Body of pancreas (tissue), 4 donors: Measurements from ENCODE around the gene PEX5. TPM values are rescaled to one million over a fixed set of nuclear protein-coding genes. Genes with fewer than 3 reads are reported as not detected.

Experiments
- ATAC-seq: fragments of 150-250 bp; one replicate; pipeline ENCODE4 v1.9.1; 2016
- DNase-seq, 4 donors: peaks; one replicate each; pipeline ENCODE4 v3.0.0-alpha.2; 2019
- H3K27ac ChIP-seq, 4 donors: fragments of 200-600 bp; sonication (generic); 1 replicate in 3 of 4; 2 replicates in 1 of 4; pipeline versions ENCODE4 v1.5.1 to v1.6.1; 2016 to 2019; ENCODE audit warnings: mild to moderate bottlenecking in 1 of 4, mixed read lengths in 1 of 4, moderate library complexity in 1 of 4
- H3K27me3 ChIP-seq, 2 donors: fragments of 200-600 bp; sonication (generic); one replicate each; pipeline ENCODE4 v1.6.0; 2016; ENCODE audit warnings: mild to moderate bottlenecking in 1 of 2
- H3K36me3 ChIP-seq, 2 donors: fragments of 200-600 bp; sonication (generic); replicated peaks in 1 of 2; 2 replicates each; pipeline ENCODE4 v1.5.1; 2016; ENCODE audit warnings: low read depth in 2 of 2; ENCODE audit not compliant: insufficient read depth in 1 of 2
- H3K4me1 ChIP-seq: fragments of 200-600 bp; sonication (generic); one replicate; pipeline ENCODE4 v1.6.0; 2016
- H3K4me3 ChIP-seq, 2 donors: fragments of 200-600 bp; sonication (generic); 1 replicate in 1 of 2; 2 replicates in 1 of 2; pipeline ENCODE4 v1.5.1; 2016 to 2019
- H3K9me3 ChIP-seq, 3 donors: fragments of 200-600 bp; sonication (generic); 1 replicate in 2 of 3; 2 replicates in 1 of 3; pipeline ENCODE4 v1.5.1; 2016
- CTCF ChIP-seq, 7 experiments: fragments of 450-650 bp in 4 of 7; fragments of 200-600 bp in 3 of 7; sonication (generic) in 3 of 7; IDR thresholded peaks; one replicate each; pipeline ENCODE4 v1.5.1; 2016 to 2019; ENCODE audit warnings: antibody characterized with exemption in 7 of 7
- POLR2A ChIP-seq, 3 donors: fragments of 450-650 bp; IDR thresholded peaks; one replicate each; pipeline ENCODE4 v1.6.1; 2016; ENCODE audit warnings: antibody characterized with exemption in 3 of 3, mild to moderate bottlenecking in 2 of 3
- WGBS, 2 donors: methylation state at CpG; one replicate each; pipeline ENCODE4 v1.1.5; 2017; 5-methylcytosine and 5-hydroxymethylcytosine counted together
- intact Hi-C: fragments of 100-400 bp; cut with DNase I; formaldehyde crosslinking; loops from one replicate; pipeline ENCODE4 v1.15.1; 2023
- total RNA-seq, 2 donors: library from RNA; depleted of rRNA; stranded (reverse); fragments of >200 nt; gene quantifications; one replicate each; pipeline ENCODE4 v1.1.0, GENCODE V29; 2016

PEX5 gene
- total RNA-seq, 2 donors from 2014 or later: 33.5 to 67.9 TPM

- TF ChIP-seq POLR2A (IDR thresholded peaks at IDR 0.05) (no peak), CTCF (IDR thresholded peaks at IDR 0.05) (no peak)
- Histone ChIP-seq H3K4me1 (no peaks in the 10 kb centered on the region), H3K4me3 (no peak overlapping the region), H3K27ac (no peak overlapping the region), H3K27me3 (no peaks in the 10 kb centered on the region), H3K9me3 (no peaks in the 10 kb centered on the region), H3K36me3 (peaks cover 0 to 2% of the 10 kb centered on the region in 2 donors)
- no peak for DNase-seq
- 79 to 82% methylated on average over 12 of the region's 12 CpGs for WGBS, 2 donors
- intact Hi-C loops: no loop called here
- no peak for ATAC-seq
These were observed 34.5 kb upstream of the PEX5 start for GRCh38 chr12:7154901-7155470.

GRCh38 chr12:7155471-7156034 is 33.9 kb upstream of the PEX5 start:
- ATAC-seq (no peak), DNase-seq (peak in 2 of 4 donors; percentile 27 to 45)
- Histone ChIP-seq H3K4me3 (no peak overlapping the region), H3K4me1 (no peaks in the 10 kb centered on the region), H3K27ac (no peak overlapping the region), H3K27me3 (no peaks in the 10 kb centered on the region), H3K9me3 (no peaks in the 10 kb centered on the region), H3K36me3 (peaks cover 0 to 2% of the 10 kb centered on the region in 2 donors)
- TF ChIP-seq POLR2A (IDR thresholded peaks at IDR 0.05) (no peak), CTCF (IDR thresholded peaks at IDR 0.05) (no peak)
- intact Hi-C loops: no loop called here
- 82 to 92% methylated on average over 4 to 8 of the region's 8 CpGs for WGBS, 2 donors

GRCh38 chr12:7156259-7157197 is 33.0 kb upstream of the PEX5 start:
- H3K27me3 ChIP-seq: no peaks in the 10 kb centered on the region
- DNase-seq: no peak
- no peaks in the 10 kb centered on the region for H3K9me3 ChIP-seq
- no peaks in the 10 kb centered on the region for H3K4me1 ChIP-seq
- no peaks in the 10 kb centered on the region for H3K36me3 ChIP-seq
- no peak overlapping the region for H3K4me3 ChIP-seq
- ATAC-seq: no peak
- TF ChIP-seq POLR2A (IDR thresholded peaks at IDR 0.05) (no peak), CTCF (IDR thresholded peaks at IDR 0.05) (no peak)
- WGBS, 2 donors: 80 to 91% methylated on average over 9 to 23 of the region's 24 CpGs
- intact Hi-C loops: no loop called here
- H3K27ac ChIP-seq: no peak overlapping the region

GRCh38 chr12:7157391-7157790 is 32.1 kb upstream of the PEX5 start:
- no peaks in the 10 kb centered on the region for H3K27me3 ChIP-seq
- no peaks in the 10 kb centered on the region for H3K9me3 ChIP-seq
- H3K27ac ChIP-seq: no peak overlapping the region
- TF ChIP-seq POLR2A (IDR thresholded peaks at IDR 0.05): no peak
- no peak for TF ChIP-seq CTCF (IDR thresholded peaks at IDR 0.05)
- H3K4me1 ChIP-seq: no peaks in the 10 kb centered on the region
- no peak overlapping the region for H3K4me3 ChIP-seq
- DNase-seq: no peak
- no peak for ATAC-seq
- intact Hi-C loops: no loop called here
- WGBS, 2 donors: 92 to 95% methylated on average over 15 to 17 of the region's 17 CpGs
- no peaks in the 10 kb centered on the region for H3K36me3 ChIP-seq
